Cardiac fibroblast (primary cell): ENCODE data around the gene RAB34.
A peak's percentile ranks its signal among the peaks of the same experiment; 100 is the strongest.

Experiments
- DNase-seq, 2 donors: peaks; one replicate each; pipeline versions ENCODE4 v3.0.0 to v3.0.0-alpha.2; 2010; ENCODE audit warnings: low read depth in 2 of 2
- H3K4me3 ChIP-seq, 2 donors: replicated peaks in 1 of 2; 1 replicate in 1 of 2; 2 replicates in 1 of 2; pipeline ENCODE4 v1.5.1; 2011; ENCODE audit warnings: low read depth in 2 of 2, low read length in 2 of 2, mild to moderate bottlenecking in 2 of 2, moderate library complexity in 1 of 2
- CTCF ChIP-seq: IDR thresholded peaks from one replicate; pipeline ENCODE4 v1.5.1; 2011; ENCODE audit warnings: low read depth, mild to moderate bottlenecking, low read length, inconsistent platforms

Gene RAB34

GRCh38 chr17:28712032-28712704 is 5.5 kb downstream of the RAB34 start:
- TF ChIP-seq CTCF = no peak
- no peak overlapping the region for H3K4me3 ChIP-seq
- peak in 1 of 2 donors; percentile 31 for DNase-seq

GRCh38 chr17:28711723-28712031 is 6.0 kb downstream of the RAB34 start, which contains the start of gene PROCA1:
Gene PROCA1 (minus strand): TSS chr17:28711888. CDS start chr17:28711660, 228 bp downstream.
- DNase-seq = no peak
- H3K4me3 ChIP-seq = peak within 1 kb of the TSS; percentile 44 to 60
- no peak for TF ChIP-seq CTCF

- DNase-seq = peak; percentile 87 to 92
- TF ChIP-seq CTCF = no peak
- peak overlapping the region; percentile 44 to 60 for H3K4me3 ChIP-seq
These were observed 6.6 kb downstream of the RAB34 start for GRCh38 chr17:28710861-28711722.

GRCh38 chr17:28707339-28707720 is 10.3 kb downstream of the RAB34 start:
- DNase-seq = no peak

GRCh38 chr17:28706471-28707338 is 11.0 kb downstream of the RAB34 start:
- DNase-seq = no peak
- no peak overlapping the region for H3K4me3 ChIP-seq
- TF ChIP-seq CTCF = no peak

More at GRCh38 chr17:28707339-28707720, 10.3 kb downstream of the RAB34 start:
- H3K4me3 ChIP-seq = no peak overlapping the region
- TF ChIP-seq CTCF = no peak

GRCh38 chr17:28705728-28706334 is 11.8 kb downstream of the RAB34 start:
- DNase-seq = no peak
- TF ChIP-seq CTCF = no peak
- no peak overlapping the region for H3K4me3 ChIP-seq
